ENCODE measurements around the gene CARD11. TPM values are rescaled to one million over a fixed set of nuclear protein-coding genes. Genes with fewer than 3 reads are reported as not detected.
A peak's percentile ranks its signal among the peaks of the same experiment; 100 is the strongest.
"Not testable (repeated sequence)": the region's sequence is repeated elsewhere in the genome, so short reads cannot be mapped to it uniquely, and the experiment has no call there.

CARD11 gene
- total RNA-seq, 2 experiments from 2014 or later: 98.3 to 103 TPM

DNA sequence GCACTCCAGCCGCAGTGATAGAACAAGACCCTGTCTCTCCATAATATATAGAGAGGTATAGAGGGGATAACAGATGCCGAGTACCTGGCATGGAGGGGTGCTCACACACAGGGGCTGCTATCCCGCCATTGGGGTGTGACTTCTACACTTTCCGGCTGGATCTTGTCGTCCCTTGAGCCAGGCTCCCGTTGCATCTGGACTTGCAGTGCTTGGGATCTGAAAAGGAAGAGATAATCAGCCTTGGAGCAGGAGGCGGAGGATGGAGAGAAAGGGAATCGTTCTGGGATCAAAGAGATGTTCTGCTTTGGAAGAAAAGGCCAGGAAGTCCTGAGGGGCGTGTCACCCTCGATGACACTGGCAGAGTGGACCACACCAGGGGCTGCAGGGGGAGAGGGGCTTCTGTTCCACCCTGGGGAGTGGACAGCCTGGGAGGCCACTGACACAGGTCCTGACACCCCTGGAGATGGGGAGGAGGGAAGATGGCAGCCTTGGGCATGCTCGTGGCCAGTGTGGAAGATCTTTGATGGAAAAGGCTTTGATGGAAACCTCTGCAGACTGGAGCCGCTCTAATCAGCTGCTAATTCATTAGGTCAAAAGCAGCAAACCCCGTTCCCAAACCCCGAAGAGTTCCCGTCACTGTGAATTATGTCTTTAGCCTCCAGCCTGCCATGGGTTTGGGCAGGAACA is 85.1 kb downstream of the CARD11 start:
- TF ChIP-seq, protein P1, sequence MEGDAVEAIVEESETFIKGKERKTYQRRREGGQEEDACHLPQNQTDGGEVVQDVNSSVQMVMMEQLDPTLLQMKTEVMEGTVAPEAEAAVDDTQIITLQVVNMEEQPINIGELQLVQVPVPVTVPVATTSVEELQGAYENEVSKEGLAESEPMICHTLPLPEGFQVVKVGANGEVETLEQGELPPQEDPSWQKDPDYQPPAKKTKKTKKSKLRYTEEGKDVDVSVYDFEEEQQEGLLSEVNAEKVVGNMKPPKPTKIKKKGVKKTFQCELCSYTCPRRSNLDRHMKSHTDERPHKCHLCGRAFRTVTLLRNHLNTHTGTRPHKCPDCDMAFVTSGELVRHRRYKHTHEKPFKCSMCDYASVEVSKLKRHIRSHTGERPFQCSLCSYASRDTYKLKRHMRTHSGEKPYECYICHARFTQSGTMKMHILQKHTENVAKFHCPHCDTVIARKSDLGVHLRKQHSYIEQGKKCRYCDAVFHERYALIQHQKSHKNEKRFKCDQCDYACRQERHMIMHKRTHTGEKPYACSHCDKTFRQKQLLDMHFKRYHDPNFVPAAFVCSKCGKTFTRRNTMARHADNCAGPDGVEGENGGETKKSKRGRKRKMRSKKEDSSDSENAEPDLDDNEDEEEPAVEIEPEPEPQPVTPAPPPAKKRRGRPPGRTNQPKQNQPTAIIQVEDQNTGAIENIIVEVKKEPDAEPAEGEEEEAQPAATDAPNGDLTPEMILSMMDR (IDR thresholded peaks at IDR 0.05): no peak
- ChIA-PET POLR2A (interaction anchor here (1.4 kb wide), 1 partner anchor 82 kb away, joined by 3 read pairs; no protein-coding TSS in a partner anchor), CTCF (no interaction called here)
- DNase-seq (no peak), ATAC-seq (no peak)
- H3K9me3 Mint-ChIP-seq: peaks cover 1% of the 10 kb centered on the region
- H3K4me1 Mint-ChIP-seq (ENCODE audit: low read depth): peaks cover 81% of the 10 kb centered on the region
- H3K36me3 Mint-ChIP-seq (ENCODE audit: low read depth): peaks cover 70% of the 10 kb centered on the region
- intact Hi-C loops (cut with micrococcal nuclease): no loop called here
- H3K27ac Mint-ChIP-seq: peak overlapping the region; percentile 92
- no peak overlapping the region for H3K4me3 Mint-ChIP-seq
- no peaks in the 10 kb centered on the region for H3K27me3 Mint-ChIP-seq

DNA sequence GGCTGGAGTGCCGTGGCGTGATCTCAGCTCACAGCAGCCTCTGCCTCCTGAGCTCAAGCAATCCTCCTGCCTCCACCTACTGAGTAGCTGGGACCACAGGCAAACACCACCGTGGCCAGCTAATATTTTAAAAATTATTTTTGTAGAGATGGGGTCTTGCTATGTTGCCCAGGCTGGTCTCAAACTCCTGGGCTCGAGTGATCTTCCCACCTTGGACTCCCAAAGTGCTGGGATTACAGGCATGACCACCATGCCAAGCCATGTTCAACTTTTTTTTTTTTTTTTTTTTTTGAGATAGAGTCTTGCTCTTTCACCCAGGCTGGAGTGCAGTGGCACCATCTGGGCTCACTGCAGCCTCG is 86.3 kb downstream of the CARD11 start:
- intact Hi-C loops (cut with micrococcal nuclease); H3K4me3 Mint-ChIP-seq; H3K9me3 Mint-ChIP-seq; ATAC-seq; DNase-seq; H3K27me3 Mint-ChIP-seq: not testable (repeated sequence)
- Mint-ChIP-seq H3K36me3 (ENCODE audit: low read depth) (peaks cover 80% of the 10 kb centered on the region), H3K4me1 (ENCODE audit: low read depth) (peaks cover 79% of the 10 kb centered on the region), H3K27ac (peak overlapping the region; percentile 92)
- CTCF ChIA-PET: interaction anchor here (0.6 to 2.0 kb wide), 3 partner anchors 8 to 84 kb away, joined by 3 to 8 read pairs (median 4); no protein-coding TSS in a partner anchor
- POLR2A ChIA-PET: interaction anchor here (0.9 to 1.5 kb wide), 3 partner anchors 8 to 21 kb away, joined by 3 to 4 read pairs (median 3); no protein-coding TSS in a partner anchor

DNA sequence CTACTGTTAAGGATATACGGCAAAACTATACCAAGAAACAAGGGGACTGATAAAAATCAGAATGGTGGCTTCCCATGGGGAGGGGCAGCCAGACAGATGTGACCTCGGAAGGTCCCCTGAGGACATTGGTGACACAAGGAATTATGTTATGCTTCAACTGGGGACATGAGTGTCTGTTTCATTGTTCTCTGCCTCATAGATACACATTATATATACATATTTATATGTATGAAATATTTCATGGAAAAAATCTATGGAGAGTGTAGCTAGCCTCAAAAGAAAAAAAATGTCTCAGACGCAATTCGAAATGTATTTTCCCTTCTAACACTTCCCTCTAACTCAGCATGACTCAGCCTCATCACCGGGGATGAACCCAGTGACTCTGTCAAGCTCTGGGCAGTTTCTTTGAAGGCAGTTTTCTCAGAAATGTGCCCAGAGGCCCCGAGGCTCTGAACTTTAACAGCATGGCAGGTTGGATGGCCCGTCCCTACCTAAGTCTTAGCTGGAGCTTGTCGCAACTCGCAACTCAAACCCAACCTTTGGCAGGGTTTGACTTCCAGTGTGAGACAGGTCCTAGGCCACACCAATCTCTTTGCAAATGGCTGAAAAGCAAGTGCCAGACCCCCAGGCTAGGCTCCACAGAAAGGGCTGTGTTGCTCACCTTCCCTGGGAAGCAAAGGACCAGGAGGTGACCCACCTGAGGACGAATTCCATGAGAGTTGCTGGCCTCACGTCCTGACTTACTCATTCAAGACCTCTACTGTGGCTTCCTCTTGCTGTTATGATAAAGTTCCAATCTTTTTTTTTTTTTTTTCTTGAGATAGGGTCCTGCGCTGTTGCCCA is 86.9 kb downstream of the CARD11 start:
- peaks cover 82% of the 10 kb centered on the region for H3K36me3 Mint-ChIP-seq (ENCODE audit: low read depth)

DNA sequence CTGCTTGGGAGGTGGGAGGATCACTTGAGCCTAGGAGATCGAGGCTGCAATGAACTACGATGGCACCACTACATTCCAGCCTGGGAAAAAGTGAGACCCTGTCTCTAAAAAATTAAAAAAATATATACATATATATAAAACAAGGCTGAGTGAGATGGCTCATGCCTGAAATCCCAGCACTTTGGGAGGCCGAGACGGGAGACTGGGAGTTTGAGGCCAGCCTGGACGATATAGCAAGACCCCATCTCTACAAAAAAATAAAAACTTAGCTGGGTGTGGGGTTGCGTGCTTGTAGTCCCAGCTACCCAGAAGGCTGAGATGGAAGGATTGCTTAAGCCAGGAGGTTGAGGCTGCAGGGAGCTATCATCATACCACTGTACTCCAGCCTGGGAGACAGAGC is 87.6 kb downstream of the CARD11 start:
- TF ChIP-seq, protein P1 (IDR thresholded peaks at IDR 0.05): no peak
- Mint-ChIP-seq H3K36me3 (ENCODE audit: low read depth) (peaks cover 86% of the 10 kb centered on the region), H3K4me3 (no peak overlapping the region), H3K4me1 (ENCODE audit: low read depth) (peaks cover 82% of the 10 kb centered on the region), H3K27me3 (no peaks in the 10 kb centered on the region), H3K9me3 (peaks cover 3% of the 10 kb centered on the region), H3K27ac (peak overlapping the region; percentile 92)
- ChIA-PET POLR2A (interaction anchor here (1.1 kb wide), 1 partner anchor 10 kb away, joined by 4 read pairs; no protein-coding TSS in a partner anchor), CTCF (interaction anchor here (0.8 to 2.0 kb wide), 4 partner anchors 9 to 246 kb away, joined by 3 to 8 read pairs (median 5); no protein-coding TSS in a partner anchor)
- intact Hi-C loops (cut with micrococcal nuclease): no loop called here
- no peak for DNase-seq
- no peak for ATAC-seq

More for the DNA sequence above, 86.9 kb downstream of the CARD11 start:
- H3K4me1 Mint-ChIP-seq (ENCODE audit: low read depth): peaks cover 78% of the 10 kb centered on the region
- DNase-seq (peak; percentile 84), ATAC-seq (peak; percentile 79)
- H3K27me3 Mint-ChIP-seq: no peaks in the 10 kb centered on the region
- TF ChIP-seq, protein P1 (IDR thresholded peaks at IDR 0.05): no peak
- no peak overlapping the region for H3K4me3 Mint-ChIP-seq
- CTCF ChIA-PET: interaction anchor here (0.6 to 2.0 kb wide), 5 partner anchors 9 to 247 kb away, joined by 3 to 8 read pairs (median 4); no protein-coding TSS in a partner anchor
- POLR2A ChIA-PET: interaction anchor here (0.9 to 1.5 kb wide), 3 partner anchors 9 to 21 kb away, joined by 3 to 4 read pairs (median 3); no protein-coding TSS in a partner anchor
- H3K27ac Mint-ChIP-seq: peak overlapping the region; percentile 92
- peaks cover 1% of the 10 kb centered on the region for H3K9me3 Mint-ChIP-seq
- intact Hi-C loops (cut with micrococcal nuclease): no loop called here

DNA sequence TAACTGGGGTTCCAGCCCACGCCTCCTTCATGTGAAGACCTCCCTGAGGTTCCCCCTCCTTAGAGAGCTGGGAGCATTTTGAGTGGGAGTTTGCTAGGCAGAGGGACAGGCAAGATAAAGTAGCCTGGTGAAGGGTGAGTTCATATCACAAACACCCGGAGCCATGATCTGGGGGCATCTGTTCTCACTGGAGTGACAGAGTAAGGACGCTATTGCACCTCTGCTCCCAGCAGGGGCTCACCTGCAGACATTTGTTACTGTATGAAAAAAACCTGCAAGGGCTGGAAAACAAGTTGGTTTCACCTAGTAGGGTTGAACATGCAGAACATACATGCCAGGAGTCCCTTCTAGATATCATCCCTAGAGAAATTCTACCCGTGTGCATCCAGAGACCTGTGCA is 88.4 kb downstream of the CARD11 start:
- ATAC-seq (no peak), DNase-seq (no peak)
- peaks cover 87% of the 10 kb centered on the region for H3K4me1 Mint-ChIP-seq (ENCODE audit: low read depth)
- intact Hi-C loops (cut with micrococcal nuclease): no loop called here
- peaks cover 88% of the 10 kb centered on the region for H3K36me3 Mint-ChIP-seq (ENCODE audit: low read depth)
- H3K9me3 Mint-ChIP-seq: peaks cover 10% of the 10 kb centered on the region
- TF ChIP-seq, protein P1 (IDR thresholded peaks at IDR 0.05): no peak
- no peak overlapping the region for H3K4me3 Mint-ChIP-seq
- POLR2A ChIA-PET: interaction anchor here (0.6 kb wide), 1 partner anchor 70 kb away, joined by 3 read pairs; no protein-coding TSS in a partner anchor
- CTCF ChIA-PET: interaction anchor here (2.0 kb wide), 1 partner anchor 10 kb away, joined by 8 read pairs; no protein-coding TSS in a partner anchor
- H3K27ac Mint-ChIP-seq: peak overlapping the region; percentile 84
- no peaks in the 10 kb centered on the region for H3K27me3 Mint-ChIP-seq
